Activated CD8-positive, alpha-beta memory T cell treated with anti-CD3 and anti-CD28 coated beads for 1 hour (primary cell): ENCODE measurements around the gene HOATZ.

Experiments
- DNase-seq, 2 donors: peaks; one replicate each; pipeline ENCODE4 v3.0.0-alpha.2; 2020; ENCODE audit warnings: low read depth in 1 of 2; ENCODE audit errors: extremely low read depth in 1 of 2

Gene HOATZ

GRCh38 chr11:111514216-111515031, at the start of gene HOATZ:
Gene HOATZ, plus strand, starts transcription at chr11:111514778. Its CDS starts 7 bp downstream, at chr11:111514785.
- DNase-seq = no peak

GRCh38 chr11:111465400-111465799, 49.2 kb upstream of the HOATZ start:
- no peak for DNase-seq

GRCh38 chr11:111466615-111467014, 48.0 kb upstream of the HOATZ start:
- no peak for DNase-seq

- no peak for DNase-seq
Measured at GRCh38 chr11:111469200-111469599, 45.4 kb upstream of the HOATZ start.

GRCh38 chr11:111472228-111472627, 42.4 kb upstream of the HOATZ start:
- DNase-seq = no peak

GRCh38 chr11:111474432-111474831, 40.1 kb upstream of the HOATZ start:
- no peak for DNase-seq

- no peak for DNase-seq
Measured at GRCh38 chr11:111476366-111476765, 38.2 kb upstream of the HOATZ start.

- DNase-seq = no peak
Measured at GRCh38 chr11:111476956-111477355, 37.6 kb upstream of the HOATZ start.

GRCh38 chr11:111477898-111478297, 36.7 kb upstream of the HOATZ start:
- no peak for DNase-seq

GRCh38 chr11:111479666-111480065, 34.9 kb upstream of the HOATZ start:
- DNase-seq = no peak

- no peak for DNase-seq
Measured at GRCh38 chr11:111483431-111483830, 31.1 kb upstream of the HOATZ start.

- no peak for DNase-seq
Measured at GRCh38 chr11:111490496-111490895, 24.1 kb upstream of the HOATZ start.

- DNase-seq = no peak
Measured at GRCh38 chr11:111494040-111494439, 20.5 kb upstream of the HOATZ start.

GRCh38 chr11:111499483-111499882, 15.1 kb upstream of the HOATZ start:
- no peak for DNase-seq

- no peak for DNase-seq
Measured at GRCh38 chr11:111500481-111500880, 14.1 kb upstream of the HOATZ start.

GRCh38 chr11:111502611-111503010, 12.0 kb upstream of the HOATZ start:
- DNase-seq = no peak

- no peak for DNase-seq
Measured at GRCh38 chr11:111510311-111510710, 4.3 kb upstream of the HOATZ start.

GRCh38 chr11:111512296-111513239, 2.0 kb upstream of the HOATZ start, which contains the start of gene BTG4:
Gene BTG4, minus strand, starts transcription at chr11:111512386. Its CDS starts 13,610 bp downstream, at chr11:111498776.
- DNase-seq = no peak

GRCh38 chr11:111513240-111513605, 1.4 kb upstream of the HOATZ start:
- no peak for DNase-seq

- DNase-seq = no peak
Measured at GRCh38 chr11:111515591-111515990, 1.0 kb downstream of the HOATZ start.

GRCh38 chr11:111518668-111519067, 4.1 kb downstream of the HOATZ start:
- DNase-seq = no peak

GRCh38 chr11:111520560-111520959, 6.0 kb downstream of the HOATZ start:
- DNase-seq = no peak
